Liver (tissue), 9 donors: ENCODE data around the gene ZNF280D. TPM values are rescaled to one million over a fixed set of nuclear protein-coding genes. Genes with fewer than 3 reads are reported as not detected.
A peak's percentile ranks its signal among the peaks of the same experiment; 100 is the strongest.

ENCODE experiments used
- DNase-seq: peaks from one replicate; pipeline ENCODE4 v3.0.0-alpha.2; 2017; ENCODE audit warnings: low spot score
- H3K27ac ChIP-seq, 2 donors: one replicate each; pipeline ENCODE4 v1.7.0; 2013; ENCODE audit warnings: inconsistent platforms in 2 of 2, low read length in 2 of 2, control low read depth in 1 of 2, low read depth in 1 of 2, mild to moderate bottlenecking in 1 of 2
- H3K27me3 ChIP-seq, 4 donors: one replicate each; pipeline versions ENCODE4 v1.6.1 to v1.7.0; 2013; ENCODE audit warnings: low read length in 3 of 4, inconsistent platforms in 1 of 4, mild to moderate bottlenecking in 1 of 4, moderate library complexity in 1 of 4; ENCODE audit not compliant: control insufficient read depth in 4 of 4, insufficient read depth in 4 of 4
- H3K36me3 ChIP-seq, 4 donors: one replicate each; pipeline versions ENCODE4 v1.6.1 to v1.7.0; 2013; ENCODE audit warnings: low read length in 3 of 4, mild to moderate bottlenecking in 3 of 4, low read depth in 1 of 4, moderate library complexity in 1 of 4; ENCODE audit not compliant: control insufficient read depth in 4 of 4, insufficient read depth in 3 of 4
- H3K4me1 ChIP-seq, 4 donors: one replicate each; pipeline versions ENCODE4 v1.6.1 to v1.7.0; 2013; ENCODE audit warnings: low read length in 3 of 4, mild to moderate bottlenecking in 3 of 4, moderate library complexity in 1 of 4; ENCODE audit not compliant: control insufficient read depth in 4 of 4, insufficient read depth in 4 of 4
- H3K4me3 ChIP-seq, 3 donors: one replicate each; pipeline versions ENCODE4 v1.6.1 to v1.7.0; 2013; ENCODE audit warnings: low read length in 3 of 3, control low read depth in 1 of 3, low read depth in 1 of 3, mild to moderate bottlenecking in 1 of 3
- H3K9ac ChIP-seq, 2 donors: one replicate each; pipeline ENCODE4 v1.7.0; 2013; ENCODE audit warnings: low read length in 2 of 2, mild to moderate bottlenecking in 2 of 2, moderate library complexity in 2 of 2, control low read depth in 1 of 2, low read depth in 1 of 2
- H3K9me3 ChIP-seq, 4 donors: one replicate each; pipeline versions ENCODE4 v1.6.1 to v1.7.0; 2013; ENCODE audit warnings: low read length in 3 of 4; ENCODE audit not compliant: control insufficient read depth in 4 of 4
- ATF3 ChIP-seq: IDR thresholded peaks from 2 replicates; pipeline ENCODE4 v1.6.1; 2016; ENCODE audit warnings: antibody characterized with exemption
- CTCF ChIP-seq: fragments of 150-350 bp; IDR thresholded peaks from 2 replicates; pipeline ENCODE4 v1.5.1; 2017; ENCODE audit warnings: improper control_type of control experiment, low read depth, low read length; ENCODE audit not compliant: missing input control
- EGR1 ChIP-seq, 2 donors: IDR thresholded peaks; 2 replicates each; pipeline ENCODE4 v1.6.1; 2016 to 2018; ENCODE audit warnings: antibody characterized with exemption in 2 of 2, low read depth in 2 of 2
- FOXA1 ChIP-seq: IDR thresholded peaks from 2 replicates; pipeline ENCODE4 v1.6.1; 2016; ENCODE audit warnings: antibody characterized with exemption
- FOXA2 ChIP-seq: IDR thresholded peaks from 2 replicates; pipeline ENCODE4 v1.6.1; 2016; ENCODE audit warnings: antibody characterized with exemption
- GABPA ChIP-seq, 2 donors: IDR thresholded peaks in 1 of 2; conservative IDR thresholded peaks in 1 of 2; 2 replicates each; pipeline ENCODE4 v1.6.1; 2016; ENCODE audit warnings: antibody characterized with exemption in 2 of 2, mild to moderate bottlenecking in 1 of 2, moderate library complexity in 1 of 2
- HNF4A ChIP-seq, 2 donors: conservative IDR thresholded peaks; 2 replicates each; pipeline ENCODE4 v1.6.1; 2016; ENCODE audit warnings: antibody characterized with exemption in 2 of 2, mild to moderate bottlenecking in 2 of 2
- HNF4G ChIP-seq: IDR thresholded peaks from 2 replicates; pipeline ENCODE4 v1.6.1; 2016; ENCODE audit warnings: antibody characterized with exemption
- JUND ChIP-seq, 2 donors: IDR thresholded peaks; 2 replicates each; pipeline ENCODE4 v1.6.1; 2016; ENCODE audit warnings: antibody characterized with exemption in 2 of 2
- MAX ChIP-seq: IDR thresholded peaks from 2 replicates; pipeline ENCODE4 v1.6.1; 2016; ENCODE audit warnings: antibody characterized with exemption
- NR2F2 ChIP-seq: IDR thresholded peaks from 2 replicates; pipeline ENCODE4 v1.6.1; 2016; ENCODE audit warnings: antibody characterized with exemption
- RAD21 ChIP-seq, 2 donors: IDR thresholded peaks; 2 replicates each; pipeline ENCODE4 v1.6.1; 2016; ENCODE audit warnings: antibody characterized with exemption in 2 of 2, mild to moderate bottlenecking in 2 of 2
- REST ChIP-seq: IDR thresholded peaks from 2 replicates; pipeline ENCODE4 v1.6.1; 2016; ENCODE audit warnings: antibody characterized with exemption, mild to moderate bottlenecking
- RXRA ChIP-seq, 2 donors: IDR thresholded peaks; 2 replicates each; pipeline ENCODE4 v1.6.1; 2017 to 2018; ENCODE audit warnings: antibody characterized with exemption in 2 of 2, mild to moderate bottlenecking in 1 of 2
- SP1 ChIP-seq: IDR thresholded peaks from 2 replicates; pipeline ENCODE4 v1.6.1; 2018; ENCODE audit warnings: antibody characterized with exemption, mild to moderate bottlenecking
- TAF1 ChIP-seq: conservative IDR thresholded peaks from 2 replicates; pipeline ENCODE4 v1.6.1; 2016; ENCODE audit warnings: antibody characterized with exemption, mild to moderate bottlenecking
- YY1 ChIP-seq: IDR thresholded peaks from 2 replicates; pipeline ENCODE4 v1.6.1; 2016; ENCODE audit warnings: antibody characterized with exemption, mild to moderate bottlenecking
- ZBTB33 ChIP-seq: IDR thresholded peaks from 2 replicates; pipeline ENCODE4 v1.6.1; 2016; ENCODE audit warnings: antibody characterized with exemption
- WGBS: extraction: QIAGEN DNeasy Blood & Tissue Kit; methylation state at CpG from one replicate; pipeline ENCODE4 v1.1.7; 2013; 5-methylcytosine and 5-hydroxymethylcytosine counted together
- polyA plus RNA-seq, 2 donors: library from polyadenylated mRNA; stranded (reverse) in 1 of 2; unstranded in 1 of 2; fragments of 200-250 nt in 1 of 2; fragments of >200 nt in 1 of 2; fragmentation: Nextera tagmentation in 1 of 2; extraction: Ambion mirVana in 1 of 2; gene quantifications; one replicate each; pipeline versions ENCODE4 v1.2.1 to v1.2.3, GENCODE V29; 2013 to 2015
- total RNA-seq, 2 donors: library from RNA; depleted of rRNA; stranded (reverse); fragments of >200 nt; gene quantifications; one replicate each; pipeline ENCODE4 v1.2.3, GENCODE V29; 2014
- donor health status: healthy.
- donor health status: healthy.
- donor health status: healthy.
- donor health status: healthy.
- donor health status: healthy.

Gene ZNF280D
- total and polyA plus RNA-seq, 4 donors = 5.2 to 32.6 (median 18.9) TPM

GRCh38 chr15:56736881-56737707 lies 3.8 kb upstream of the ZNF280D start:
- no peak overlapping the region for H3K27ac ChIP-seq
- H3K9ac ChIP-seq = peak overlapping the region in 1 of 2 donors; percentile 7
- H3K9me3 ChIP-seq = no peaks in the 10 kb centered on the region
- peak overlapping the region in 1 of 3 donors; percentile 1 for H3K4me3 ChIP-seq
- H3K27me3 ChIP-seq = no peaks in the 10 kb centered on the region
- TF ChIP-seq MAX (peak; percentile 13), GABPA (IDR thresholded peaks at IDR 0.05 in 1 of 2, conservative IDR thresholded peaks at IDR 0.05 in 1 of 2) (no peak)
- 76% methylated on average over 5 of the region's 5 CpGs for WGBS
- peaks cover 0 to 9% (median 5%) of the 10 kb centered on the region in 4 donors for H3K4me1 ChIP-seq
- H3K36me3 ChIP-seq = no peaks in the 10 kb centered on the region
- DNase-seq = no peak

- no peak overlapping the region for H3K9ac ChIP-seq
- H3K36me3 ChIP-seq = no peaks in the 10 kb centered on the region
- no peaks in the 10 kb centered on the region for H3K27me3 ChIP-seq
- no peak for DNase-seq
- 91% methylated on average over 6 of the region's 6 CpGs for WGBS
- peaks cover 0 to 16% (median 12%) of the 10 kb centered on the region in 4 donors for H3K4me1 ChIP-seq
- no peak overlapping the region for H3K27ac ChIP-seq
- H3K9me3 ChIP-seq = no peaks in the 10 kb centered on the region
- no peak for TF ChIP-seq YY1
- TF ChIP-seq HNF4G = no peak
- TF ChIP-seq TAF1 = no peak
- no peak for TF ChIP-seq RXRA (IDR thresholded peaks at IDR 0.05)
- no peak for TF ChIP-seq ATF3
- TF ChIP-seq NR2F2 = no peak
- no peak for TF ChIP-seq CTCF
- TF ChIP-seq EGR1 (IDR thresholded peaks at IDR 0.05; ENCODE audit: low read depth in 2 of 2) = no peak
- no peak for TF ChIP-seq MAX
- TF ChIP-seq FOXA1 = no peak
- no peak for TF ChIP-seq REST
- no peak for TF ChIP-seq HNF4A (conservative IDR thresholded peaks at IDR 0.05)
- no peak for TF ChIP-seq FOXA2
- TF ChIP-seq ZBTB33 = no peak
- no peak for TF ChIP-seq SP1
- TF ChIP-seq JUND (IDR thresholded peaks at IDR 0.05) = no peak
- no peak for TF ChIP-seq RAD21 (IDR thresholded peaks at IDR 0.05)
- TF ChIP-seq GABPA (IDR thresholded peaks at IDR 0.05 in 1 of 2, conservative IDR thresholded peaks at IDR 0.05 in 1 of 2) = no peak
- H3K4me3 ChIP-seq = no peak overlapping the region
Observed at GRCh38 chr15:56736308-56736707, 3.0 kb upstream of the ZNF280D start.
